GM19240 (cell line): ENCODE data around the gene RASL11A.
"Not testable (repeated sequence)": the region's sequence is repeated elsewhere in the genome, so short reads cannot be mapped to it uniquely, and the experiment has no call there.

ENCODE experiments used
- DNase-seq: peaks from one replicate; pipeline ENCODE4 v3.0.0; 2011; ENCODE audit warnings: low spot score; ENCODE audit not compliant: insufficient read length

Gene RASL11A, protein sequence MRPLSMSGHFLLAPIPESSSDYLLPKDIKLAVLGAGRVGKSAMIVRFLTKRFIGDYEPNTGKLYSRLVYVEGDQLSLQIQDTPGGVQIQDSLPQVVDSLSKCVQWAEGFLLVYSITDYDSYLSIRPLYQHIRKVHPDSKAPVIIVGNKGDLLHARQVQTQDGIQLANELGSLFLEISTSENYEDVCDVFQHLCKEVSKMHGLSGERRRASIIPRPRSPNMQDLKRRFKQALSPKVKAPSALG

GRCh38 chr13:27270594-27271520, at the start of gene RASL11A:
RASL11A (plus strand) TSS chr13:27270830; CDS start chr13:27270945, 115 bp downstream.
- peak; percentile 57 for DNase-seq

GRCh38 chr13:27222100-27222499, 48.5 kb upstream of the RASL11A start:
- DNase-seq: not testable (repeated sequence)

DNA sequence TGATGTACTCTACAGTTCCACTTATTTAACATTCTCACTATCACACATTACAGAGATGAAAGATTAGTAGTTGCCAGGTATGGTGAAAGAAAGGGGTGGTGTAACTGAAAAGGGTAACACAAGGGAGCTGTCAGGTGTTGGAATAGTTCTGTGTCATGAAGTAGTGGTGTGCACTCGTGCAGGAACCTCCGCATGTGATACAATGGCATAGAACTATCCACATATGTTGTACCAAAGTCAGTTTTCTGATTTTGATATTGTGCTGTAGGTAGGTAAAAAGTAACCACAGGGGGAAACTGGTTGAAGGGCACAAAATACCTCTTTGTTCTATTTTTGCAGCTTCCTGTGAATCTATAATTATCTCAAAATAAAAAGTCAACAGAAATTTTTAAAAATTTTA, 43.6 kb upstream of the RASL11A start:
- no peak for DNase-seq

- DNase-seq: no peak
These were observed 42.5 kb upstream of the RASL11A start for GRCh38 chr13:27228131-27228530.

GRCh38 chr13:27229642-27230041, 41.0 kb upstream of the RASL11A start:
- no peak for DNase-seq

- no peak for DNase-seq
These were observed 36.7 kb upstream of the RASL11A start for GRCh38 chr13:27233964-27234363.

DNA sequence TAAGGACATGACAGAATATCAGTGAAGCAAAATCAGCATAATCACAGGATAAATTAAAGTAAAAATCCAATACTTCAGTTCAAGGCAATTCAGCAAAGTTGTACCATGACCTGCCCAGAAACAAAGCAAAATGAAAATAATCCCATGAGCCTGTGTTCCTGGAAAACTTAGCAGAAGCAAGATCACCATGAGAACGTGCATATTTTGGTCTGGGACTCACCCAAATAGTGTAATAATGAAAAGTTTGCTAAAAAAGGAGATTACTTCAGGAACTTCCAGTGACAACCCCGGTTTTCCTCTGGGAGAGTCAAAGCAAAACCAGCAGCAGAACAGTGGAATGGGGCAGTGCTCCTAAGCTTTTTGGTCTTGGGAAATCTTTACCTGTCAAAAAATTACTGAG, 34.2 kb upstream of the RASL11A start:
- DNase-seq: no peak

- DNase-seq: no peak
These were observed 27.9 kb upstream of the RASL11A start for GRCh38 chr13:27242702-27243101.

GRCh38 chr13:27245610-27246009, 25.0 kb upstream of the RASL11A start:
- no peak for DNase-seq

DNA sequence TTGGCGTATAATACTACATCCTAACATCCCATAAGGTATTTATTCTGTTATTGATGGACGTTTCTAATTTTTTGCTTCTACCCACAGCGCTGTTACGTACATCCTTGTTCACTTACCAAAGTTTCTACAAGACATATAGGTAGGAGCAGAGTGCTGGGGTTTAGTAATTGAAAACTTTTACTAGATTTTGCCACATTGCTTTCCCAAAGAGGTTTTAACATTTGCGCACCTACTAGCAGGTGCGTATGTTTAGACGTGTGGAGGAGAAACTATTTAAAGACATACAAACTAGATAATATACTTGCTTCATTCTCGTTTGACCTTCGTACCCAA, 19.8 kb upstream of the RASL11A start:
- no peak for DNase-seq

DNA sequence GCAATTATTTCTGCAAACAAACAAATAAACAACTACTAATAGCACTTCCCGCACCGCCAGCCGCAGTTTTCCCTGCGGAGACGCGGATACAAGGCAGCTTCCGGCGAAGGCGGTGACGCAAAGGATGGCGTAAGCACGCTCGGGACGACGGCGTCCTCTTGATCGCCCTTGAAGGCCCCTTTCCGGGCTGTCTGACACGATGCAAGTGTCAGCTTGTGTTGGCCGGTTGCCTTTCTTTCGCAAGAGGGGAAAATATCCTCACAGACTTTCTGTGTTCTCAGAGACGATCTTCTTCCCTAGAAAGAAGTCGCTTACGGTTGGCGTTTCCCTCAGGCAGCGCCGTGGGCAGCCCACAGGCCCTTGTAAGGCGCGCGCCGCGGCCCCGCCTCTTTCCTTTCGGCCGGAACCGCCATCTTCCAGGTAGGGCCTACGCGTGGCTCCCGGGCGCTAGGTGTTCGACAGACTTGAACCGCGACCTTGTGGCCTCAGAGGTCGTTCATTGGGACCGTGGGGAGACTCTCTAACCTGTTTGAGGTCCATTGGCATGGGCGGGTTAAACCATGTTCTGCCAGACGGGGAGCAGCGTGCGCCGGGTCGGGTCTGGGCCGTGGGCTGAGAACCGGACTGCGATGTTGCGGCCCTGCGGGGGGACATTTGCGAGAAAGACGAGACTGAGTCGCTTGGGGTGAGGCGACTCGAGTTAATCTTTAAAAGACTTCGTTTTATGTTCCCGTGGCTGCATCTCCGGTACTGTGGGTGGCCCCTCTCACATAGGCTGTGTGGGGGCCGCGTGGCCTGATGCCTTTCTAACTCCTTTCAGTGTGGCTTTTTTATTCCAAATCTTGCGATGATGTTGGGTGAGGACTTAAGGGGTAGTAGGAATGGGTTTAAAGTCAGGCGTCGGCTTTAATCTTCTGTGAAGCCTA, 19.2 kb upstream of the RASL11A start, which contains the start of gene RPL21:
TSS of gene RPL21 (plus strand) at position 393 of the 926 bp plus-strand sequence. CDS start 2,219 bp downstream, outside the sequence.
- DNase-seq: peak; percentile 69

DNA sequence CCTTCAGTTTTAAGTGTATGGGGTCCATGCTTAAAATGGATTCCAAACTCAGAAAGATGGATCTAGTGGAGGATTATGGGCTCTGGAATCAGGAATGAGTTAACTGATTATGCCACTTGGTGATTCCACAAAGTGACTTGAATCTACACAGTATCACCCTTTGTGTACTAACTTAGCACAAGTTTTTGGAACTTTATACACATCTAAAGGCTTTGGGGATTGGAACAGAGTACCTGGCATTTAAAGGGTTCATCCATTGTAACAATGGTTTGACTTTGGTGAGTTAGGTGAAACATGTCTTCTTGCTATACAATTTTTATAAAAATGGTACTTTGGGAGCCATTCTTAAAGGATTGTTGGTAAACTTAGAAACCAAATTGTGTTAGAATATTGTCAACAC, 18.2 kb upstream of the RASL11A start:
- DNase-seq: no peak

DNA sequence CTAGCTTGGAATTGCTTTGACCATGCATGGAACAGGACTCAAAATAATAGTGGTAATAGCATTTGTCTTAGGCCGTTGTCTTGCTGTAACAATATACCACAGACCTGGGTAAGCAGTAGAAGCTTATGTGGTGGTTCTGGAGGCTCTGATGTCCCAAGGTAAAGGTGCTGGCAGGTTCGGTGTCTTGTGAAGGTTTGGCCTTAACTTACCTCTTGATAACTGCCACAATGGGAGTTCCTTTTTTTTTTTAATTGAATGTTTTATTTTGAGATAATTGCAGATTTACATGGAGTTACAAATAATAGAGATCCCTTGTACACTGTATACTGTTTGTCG, 13.4 kb upstream of the RASL11A start:
- DNase-seq: no peak

GRCh38 chr13:27257648-27258253, 12.9 kb upstream of the RASL11A start:
- DNase-seq: no peak

- DNase-seq: no peak
These were observed 11.8 kb upstream of the RASL11A start for GRCh38 chr13:27258637-27259386.

GRCh38 chr13:27259831-27260230, 10.8 kb upstream of the RASL11A start:
- no peak for DNase-seq

DNA sequence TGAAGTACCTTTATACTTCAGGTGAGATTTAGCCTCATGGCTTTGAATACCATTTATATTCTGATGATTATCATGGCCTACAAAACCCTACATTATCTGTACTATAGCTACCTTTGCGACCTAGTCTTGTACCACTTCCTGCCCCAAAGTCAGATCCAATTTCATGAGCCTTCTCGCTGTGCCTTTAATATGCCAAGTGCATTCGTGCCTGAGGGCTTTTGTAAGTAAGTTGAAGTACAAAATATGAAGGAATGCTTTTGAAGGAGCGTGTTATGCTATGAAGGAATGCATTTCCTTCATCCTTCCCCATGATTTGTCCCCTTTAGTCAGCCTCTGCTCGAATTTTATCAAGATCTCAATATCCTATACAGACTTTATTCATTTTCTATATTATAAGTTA, 9.2 kb upstream of the RASL11A start:
- DNase-seq: no peak

GRCh38 chr13:27263438-27263837, 7.2 kb upstream of the RASL11A start:
- no peak for DNase-seq

DNA sequence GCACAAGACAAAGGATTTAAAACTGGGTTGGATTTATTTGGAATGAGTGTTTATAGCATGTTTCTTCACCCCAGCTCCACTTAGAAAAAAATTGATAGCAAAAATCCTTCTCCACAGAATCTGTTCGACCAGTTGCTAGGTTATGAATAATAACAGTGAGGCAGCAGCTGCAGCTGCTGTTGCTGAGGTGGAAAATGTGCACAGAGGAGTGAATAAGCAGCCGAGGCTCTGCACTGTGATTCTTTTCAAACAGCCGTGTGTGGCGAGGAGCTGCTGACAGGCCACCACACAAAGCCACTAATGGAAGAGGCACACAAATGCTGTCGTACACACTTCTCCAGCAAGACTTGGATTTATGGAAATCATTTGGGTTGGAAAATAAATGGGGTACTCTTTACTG, 6.4 kb upstream of the RASL11A start:
- no peak for DNase-seq

DNA sequence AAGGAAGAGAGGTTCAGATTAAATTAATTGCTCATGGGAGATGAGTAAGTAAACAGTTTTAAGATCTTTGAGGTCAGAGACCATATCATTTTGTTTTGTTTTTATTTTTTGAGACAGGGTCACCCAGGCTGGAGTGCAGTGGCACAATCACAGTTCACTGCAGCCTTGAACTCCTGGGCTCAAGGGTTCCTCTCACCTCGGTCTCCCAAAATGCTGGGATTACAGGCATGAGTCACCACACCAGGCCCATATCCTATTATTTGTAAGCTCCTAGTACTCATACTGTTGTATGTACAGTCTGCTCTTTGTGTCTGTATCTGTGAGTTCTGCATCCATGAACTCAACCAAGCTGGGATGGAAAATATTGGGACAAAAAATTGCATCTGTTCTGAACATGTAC, 6.0 kb upstream of the RASL11A start:
- no peak for DNase-seq

DNA sequence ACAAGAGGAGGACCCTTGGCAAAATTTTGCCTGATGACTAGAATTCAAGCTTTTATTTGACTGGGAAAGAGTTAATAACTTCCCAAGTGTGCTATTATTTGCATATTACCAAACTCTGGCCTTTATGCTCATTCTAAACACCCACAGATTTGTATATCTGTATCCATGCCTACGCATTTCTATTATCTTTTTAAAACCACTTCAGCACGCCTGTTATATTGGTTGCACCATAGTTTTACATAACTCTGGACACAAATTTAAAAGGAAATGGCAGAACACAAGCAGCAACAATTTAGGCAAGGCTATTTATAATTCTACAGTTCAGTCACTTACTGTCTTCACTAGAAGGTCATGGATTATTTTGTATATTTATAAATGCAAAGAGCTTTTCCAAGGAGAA, 3.7 kb upstream of the RASL11A start:
- DNase-seq: no peak
